ENCODE results near the gene PRMT2. TPM values are rescaled to one million over a fixed set of nuclear protein-coding genes. Genes with fewer than 3 reads are reported as not detected.
A peak's percentile ranks its signal among the peaks of the same experiment; 100 is the strongest.
"Not testable (repeated sequence)": the region's sequence is repeated elsewhere in the genome, so short reads cannot be mapped to it uniquely, and the experiment has no call there.

Gene PRMT2
- total and polyA plus RNA-seq, 2 donors from 2014 or later: 82.6 to 100 TPM

DNA sequence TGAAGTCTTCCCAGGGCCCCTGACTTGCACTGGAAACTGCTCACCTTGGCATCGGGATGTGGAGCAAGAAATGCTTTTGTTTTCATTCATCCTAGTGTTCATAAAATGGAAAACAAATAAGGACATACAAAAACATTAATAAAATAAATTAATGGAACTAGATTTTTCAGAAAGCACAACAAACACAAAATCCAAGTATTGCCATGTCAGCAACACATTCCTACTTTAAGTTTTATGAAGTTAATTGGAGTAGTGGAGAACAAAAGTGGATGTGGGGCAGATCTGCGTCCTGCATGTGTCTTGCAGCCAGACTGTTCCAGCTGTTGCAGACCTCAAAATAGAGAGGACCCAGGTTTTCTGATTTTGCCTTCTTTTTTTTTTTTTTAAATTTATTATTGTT lies 32.9 kb downstream of the PRMT2 start:
- H3K27ac ChIP-seq (ENCODE audit: low read depth in 2 of 2, low read length in 2 of 2): no peak overlapping the region
- H3K4me1 ChIP-seq (ENCODE audit: control insufficient read depth in 2 of 3, insufficient read depth in 2 of 3, low read depth in 1 of 3, low read length in 3 of 3): peaks cover 0 to 3% (median 0%) of the 10 kb centered on the region in 3 donors
- no peaks in the 10 kb centered on the region for H3K9me3 ChIP-seq (ENCODE audit: control insufficient read depth in 2 of 3, insufficient read depth in 1 of 3, low read length in 3 of 3)
- no peaks in the 10 kb centered on the region for H3K27me3 ChIP-seq (ENCODE audit: control insufficient read depth, insufficient read depth, low read length)
- H3K9ac ChIP-seq (ENCODE audit: low read length in 3 of 3): no peak overlapping the region
- intact Hi-C loops (cut with DNase I): no loop called here
- H3K36me3 ChIP-seq (ENCODE audit: control insufficient read depth in 2 of 3, insufficient read depth in 3 of 3, low read length in 3 of 3): peaks cover 4 to 7% (median 5%) of the 10 kb centered on the region in 3 donors
- TF ChIP-seq, protein P1, sequence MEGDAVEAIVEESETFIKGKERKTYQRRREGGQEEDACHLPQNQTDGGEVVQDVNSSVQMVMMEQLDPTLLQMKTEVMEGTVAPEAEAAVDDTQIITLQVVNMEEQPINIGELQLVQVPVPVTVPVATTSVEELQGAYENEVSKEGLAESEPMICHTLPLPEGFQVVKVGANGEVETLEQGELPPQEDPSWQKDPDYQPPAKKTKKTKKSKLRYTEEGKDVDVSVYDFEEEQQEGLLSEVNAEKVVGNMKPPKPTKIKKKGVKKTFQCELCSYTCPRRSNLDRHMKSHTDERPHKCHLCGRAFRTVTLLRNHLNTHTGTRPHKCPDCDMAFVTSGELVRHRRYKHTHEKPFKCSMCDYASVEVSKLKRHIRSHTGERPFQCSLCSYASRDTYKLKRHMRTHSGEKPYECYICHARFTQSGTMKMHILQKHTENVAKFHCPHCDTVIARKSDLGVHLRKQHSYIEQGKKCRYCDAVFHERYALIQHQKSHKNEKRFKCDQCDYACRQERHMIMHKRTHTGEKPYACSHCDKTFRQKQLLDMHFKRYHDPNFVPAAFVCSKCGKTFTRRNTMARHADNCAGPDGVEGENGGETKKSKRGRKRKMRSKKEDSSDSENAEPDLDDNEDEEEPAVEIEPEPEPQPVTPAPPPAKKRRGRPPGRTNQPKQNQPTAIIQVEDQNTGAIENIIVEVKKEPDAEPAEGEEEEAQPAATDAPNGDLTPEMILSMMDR (IDR thresholded peaks at IDR 0.05; ENCODE audit: borderline replicate concordance, extremely low read depth, insufficient read depth): no peak
- peak overlapping the region in 2 of 3 donors; percentile 40 to 44 for H3K4me3 ChIP-seq (ENCODE audit: low read length in 3 of 3)
- no peak for FAIRE-seq
- no peak for DNase-seq

DNA sequence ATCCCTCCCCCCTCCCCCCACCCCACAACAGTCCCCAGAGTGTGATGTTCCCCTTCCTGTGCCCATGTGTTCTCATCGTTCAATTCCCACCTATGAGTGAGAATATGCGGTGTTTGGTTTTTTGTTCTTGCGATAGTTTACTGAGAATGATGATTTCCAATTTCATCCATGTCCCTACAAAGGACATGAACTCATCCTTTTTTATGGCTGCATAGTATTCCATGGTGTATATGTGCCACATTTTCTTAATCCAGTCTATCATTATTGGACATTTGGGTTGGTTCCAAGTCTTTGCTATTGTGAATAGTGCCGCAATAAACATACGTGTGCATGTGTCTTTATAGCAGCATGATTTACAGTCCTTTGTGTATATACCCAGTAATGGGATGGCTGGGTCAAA lies 33.4 kb downstream of the PRMT2 start:
- not testable (repeated sequence) for FAIRE-seq

DNA sequence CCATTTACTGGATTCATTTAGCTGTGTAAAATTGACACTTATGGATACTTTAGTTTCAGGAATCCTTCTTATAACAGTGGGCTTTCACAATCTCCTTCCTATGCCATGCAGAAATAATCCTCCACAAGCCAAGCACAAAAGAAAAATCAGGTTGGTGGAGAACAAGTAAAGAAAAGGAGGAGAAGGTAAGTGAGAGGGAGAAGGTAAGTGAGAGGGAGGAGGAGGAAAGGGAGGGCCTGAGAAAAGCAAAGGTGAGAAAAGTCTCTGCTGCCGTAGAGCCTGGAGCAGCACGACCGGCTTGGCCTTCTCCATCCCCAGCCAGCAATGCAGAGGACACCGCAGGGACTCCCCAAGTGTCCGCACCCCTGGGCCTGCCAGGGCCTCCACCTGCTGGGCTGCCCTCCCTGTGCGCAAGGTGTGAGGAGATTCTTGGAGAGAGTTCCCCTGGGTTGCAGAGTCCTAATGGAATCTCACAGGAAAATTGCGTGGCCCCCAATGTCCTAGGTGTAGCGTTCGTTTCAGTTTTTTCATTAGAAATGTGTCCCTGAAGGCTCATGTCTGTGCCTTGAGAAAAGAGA lies 39.0 kb downstream of the PRMT2 start:
- Histone ChIP-seq H3K9ac (ENCODE audit: low read length in 3 of 3) (no peak overlapping the region), H3K4me3 (ENCODE audit: low read length in 3 of 3) (no peak overlapping the region), H3K27ac (ENCODE audit: low read depth in 2 of 2, low read length in 2 of 2) (no peak overlapping the region), H3K4me1 (ENCODE audit: control insufficient read depth in 2 of 3, insufficient read depth in 2 of 3, low read depth in 1 of 3, low read length in 3 of 3) (no peaks in the 10 kb centered on the region), H3K9me3 (ENCODE audit: control insufficient read depth in 2 of 3, insufficient read depth in 1 of 3, low read length in 3 of 3) (no peaks in the 10 kb centered on the region), H3K27me3 (ENCODE audit: control insufficient read depth, insufficient read depth, low read length) (no peaks in the 10 kb centered on the region), H3K36me3 (ENCODE audit: control insufficient read depth in 2 of 3, insufficient read depth in 3 of 3, low read length in 3 of 3) (no peaks in the 10 kb centered on the region)
- FAIRE-seq: no peak
- TF ChIP-seq, protein P1 (IDR thresholded peaks at IDR 0.05; ENCODE audit: borderline replicate concordance, extremely low read depth, insufficient read depth): no peak
- intact Hi-C loops (cut with DNase I): no loop called here
- DNase-seq: no peak

More for the DNA sequence above, 33.4 kb downstream of the PRMT2 start:
- H3K36me3 ChIP-seq (ENCODE audit: control insufficient read depth in 2 of 3, insufficient read depth in 3 of 3, low read length in 3 of 3); H3K4me3 ChIP-seq (ENCODE audit: low read length in 3 of 3); H3K27ac ChIP-seq (ENCODE audit: low read depth in 2 of 2, low read length in 2 of 2); H3K4me1 ChIP-seq (ENCODE audit: control insufficient read depth in 2 of 3, insufficient read depth in 2 of 3, low read depth in 1 of 3, low read length in 3 of 3); intact Hi-C loops (cut with DNase I); H3K27me3 ChIP-seq (ENCODE audit: control insufficient read depth, insufficient read depth, low read length); DNase-seq; H3K9me3 ChIP-seq (ENCODE audit: control insufficient read depth in 2 of 3, insufficient read depth in 1 of 3, low read length in 3 of 3); H3K9ac ChIP-seq (ENCODE audit: low read length in 3 of 3): not testable (repeated sequence)

DNA sequence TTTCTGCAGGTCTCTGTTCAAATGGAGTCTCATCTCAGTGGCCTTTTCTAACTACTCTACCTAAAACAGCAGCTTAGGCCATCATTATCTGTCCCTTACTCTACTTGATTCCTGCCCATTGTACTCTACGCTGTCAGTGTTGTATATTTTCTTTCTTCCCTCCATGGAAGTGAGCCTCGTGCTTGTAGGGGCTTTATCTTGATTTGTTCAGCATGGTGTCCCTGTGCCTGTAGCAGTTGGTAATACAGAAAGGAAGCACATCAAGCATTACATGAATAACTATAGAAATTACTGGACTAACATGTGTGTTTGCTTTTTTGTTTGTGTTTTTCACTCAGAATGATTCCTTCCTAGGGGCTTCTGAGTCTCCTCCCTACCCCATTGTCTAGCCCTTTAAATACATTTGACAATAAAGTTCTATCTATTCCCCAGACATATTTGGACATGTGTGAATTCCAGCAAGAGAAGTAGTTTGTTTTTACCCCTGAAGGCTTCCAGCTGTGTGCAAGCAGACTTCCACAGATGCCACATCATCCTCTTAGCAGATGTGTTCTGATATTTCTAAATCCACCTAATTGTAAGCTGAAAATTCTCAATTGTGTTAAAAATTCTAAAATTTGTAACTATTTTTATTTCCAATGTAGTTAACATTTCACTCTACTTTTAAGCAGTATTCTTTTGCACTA lies 40.3 kb downstream of the PRMT2 start:
- Histone ChIP-seq H3K9me3 (ENCODE audit: control insufficient read depth in 2 of 3, insufficient read depth in 1 of 3, low read length in 3 of 3) (no peaks in the 10 kb centered on the region), H3K27me3 (ENCODE audit: control insufficient read depth, insufficient read depth, low read length) (no peaks in the 10 kb centered on the region), H3K9ac (ENCODE audit: low read length in 3 of 3) (no peak overlapping the region), H3K4me3 (ENCODE audit: low read length in 3 of 3) (no peak overlapping the region), H3K36me3 (ENCODE audit: control insufficient read depth in 2 of 3, insufficient read depth in 3 of 3, low read length in 3 of 3) (no peaks in the 10 kb centered on the region), H3K4me1 (ENCODE audit: control insufficient read depth in 2 of 3, insufficient read depth in 2 of 3, low read depth in 1 of 3, low read length in 3 of 3) (no peaks in the 10 kb centered on the region), H3K27ac (ENCODE audit: low read depth in 2 of 2, low read length in 2 of 2) (no peak overlapping the region)
- TF ChIP-seq, protein P1 (IDR thresholded peaks at IDR 0.05; ENCODE audit: borderline replicate concordance, extremely low read depth, insufficient read depth): no peak
- FAIRE-seq: no peak
- peak in 2 of 5 donors; percentile 13 to 50 for DNase-seq
- intact Hi-C loops (cut with DNase I): no loop called here

DNA sequence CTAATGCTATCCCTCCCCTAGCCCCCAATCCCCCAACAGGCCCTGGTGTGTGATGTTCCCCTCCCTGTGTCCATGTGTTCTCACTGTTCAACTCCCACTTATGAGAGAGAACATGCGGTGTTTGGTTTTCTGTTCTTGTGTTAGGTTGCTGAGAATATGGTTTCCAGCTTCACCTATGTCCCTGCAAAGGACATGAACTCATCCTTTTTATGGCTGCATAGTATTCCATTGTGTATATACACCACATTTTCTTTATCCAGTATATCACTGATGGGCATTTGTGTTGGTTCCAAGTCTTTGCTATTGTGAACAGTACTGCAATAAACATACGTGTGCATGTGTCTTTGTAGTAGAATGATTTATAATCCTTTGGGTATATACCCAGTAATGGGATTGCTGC lies 41.1 kb downstream of the PRMT2 start:
- H3K27ac ChIP-seq (ENCODE audit: low read depth in 2 of 2, low read length in 2 of 2); H3K9me3 ChIP-seq (ENCODE audit: control insufficient read depth in 2 of 3, insufficient read depth in 1 of 3, low read length in 3 of 3); H3K27me3 ChIP-seq (ENCODE audit: control insufficient read depth, insufficient read depth, low read length); DNase-seq; H3K36me3 ChIP-seq (ENCODE audit: control insufficient read depth in 2 of 3, insufficient read depth in 3 of 3, low read length in 3 of 3); H3K9ac ChIP-seq (ENCODE audit: low read length in 3 of 3); intact Hi-C loops (cut with DNase I); FAIRE-seq; H3K4me1 ChIP-seq (ENCODE audit: control insufficient read depth in 2 of 3, insufficient read depth in 2 of 3, low read depth in 1 of 3, low read length in 3 of 3); H3K4me3 ChIP-seq (ENCODE audit: low read length in 3 of 3): not testable (repeated sequence)

DNA sequence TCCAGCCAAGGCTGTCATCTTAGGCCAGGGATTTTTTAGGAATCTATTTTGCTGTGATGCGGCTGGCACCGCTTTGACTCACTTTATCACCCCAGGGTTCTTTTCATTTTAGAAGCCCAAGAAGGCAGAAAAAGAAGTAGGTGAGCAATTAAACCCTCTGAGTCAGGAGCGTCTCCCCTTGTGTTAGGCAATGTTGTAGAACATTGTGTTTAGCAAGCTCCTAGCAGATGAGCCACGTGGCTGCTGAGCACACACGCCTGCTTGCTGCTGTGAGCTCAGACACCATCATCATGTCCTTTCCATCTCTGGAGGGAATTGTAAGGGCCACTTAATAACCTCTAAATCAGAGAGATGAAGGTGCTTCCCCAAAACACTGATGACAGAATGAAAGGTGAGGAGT lies 46.1 kb downstream of the PRMT2 start:
- H3K27me3 ChIP-seq (ENCODE audit: control insufficient read depth, insufficient read depth, low read length); H3K4me1 ChIP-seq (ENCODE audit: control insufficient read depth in 2 of 3, insufficient read depth in 2 of 3, low read depth in 1 of 3, low read length in 3 of 3); H3K4me3 ChIP-seq (ENCODE audit: low read length in 3 of 3); H3K36me3 ChIP-seq (ENCODE audit: control insufficient read depth in 2 of 3, insufficient read depth in 3 of 3, low read length in 3 of 3); FAIRE-seq; intact Hi-C loops (cut with DNase I); H3K9ac ChIP-seq (ENCODE audit: low read length in 3 of 3); H3K9me3 ChIP-seq (ENCODE audit: control insufficient read depth in 2 of 3, insufficient read depth in 1 of 3, low read length in 3 of 3); H3K27ac ChIP-seq (ENCODE audit: low read depth in 2 of 2, low read length in 2 of 2); DNase-seq: not testable (repeated sequence)
